Fibroblast of lung (primary cell): ENCODE data around the gene BAZ2A. TPM values are rescaled to one million over a fixed set of nuclear protein-coding genes. Genes with fewer than 3 reads are reported as not detected.

Experiments used
- DNase-seq, 2 donors: peaks; one replicate each; pipeline versions ENCODE4 v3.0.0 to v3.0.0-alpha.2; 2010; ENCODE audit warnings: low read depth in 2 of 2
- H2AFZ ChIP-seq: 2 replicates; pipeline ENCODE4 v1.5.1; 2012; ENCODE audit warnings: low read length, control low read depth, inconsistent platforms
- H3K27ac ChIP-seq: 2 replicates; pipeline ENCODE4 v1.5.1; 2011; ENCODE audit warnings: low read length, control low read depth; ENCODE audit not compliant: insufficient read depth
- H3K27me3 ChIP-seq: 2 replicates; pipeline ENCODE4 v1.5.1; 2011; ENCODE audit warnings: mild to moderate bottlenecking, low read length; ENCODE audit not compliant: control insufficient read depth, insufficient read depth
- H3K36me3 ChIP-seq: 2 replicates; pipeline ENCODE4 v1.5.1; 2011; ENCODE audit warnings: low read length; ENCODE audit not compliant: control insufficient read depth, insufficient read depth
- H3K4me1 ChIP-seq: 2 replicates; pipeline ENCODE4 v1.5.1; 2011; ENCODE audit warnings: low read length; ENCODE audit not compliant: control insufficient read depth, insufficient read depth; ENCODE audit errors: extremely low read depth
- H3K4me2 ChIP-seq: 2 replicates; pipeline ENCODE4 v1.5.1; 2011; ENCODE audit warnings: low read length, control low read depth; ENCODE audit not compliant: insufficient read depth; ENCODE audit errors: extremely low read depth
- H3K4me3 ChIP-seq, 4 experiments: fragments of 200-600 bp in 1 of 4; sonication (generic) in 1 of 4; replicated peaks in 1 of 4; 2 replicates each; pipeline ENCODE4 v1.5.1; 2011 to 2016; ENCODE audit warnings: low read length in 4 of 4, low read depth in 3 of 4, mild to moderate bottlenecking in 3 of 4, control low read depth in 2 of 4, inconsistent platforms in 1 of 4, mixed read lengths in 1 of 4; ENCODE audit not compliant: insufficient read depth in 1 of 4; ENCODE audit errors: control extremely low read depth in 1 of 4
- H3K79me2 ChIP-seq: 2 replicates; pipeline ENCODE4 v1.5.1; 2012; ENCODE audit warnings: mild to moderate bottlenecking, low read length, inconsistent platforms; ENCODE audit not compliant: control insufficient read depth, insufficient read depth
- H3K9ac ChIP-seq: 2 replicates; pipeline ENCODE4 v1.5.1; 2011; ENCODE audit warnings: mild to moderate bottlenecking, low read length, control low read depth; ENCODE audit not compliant: insufficient read depth
- H3K9me3 ChIP-seq: 2 replicates; pipeline ENCODE4 v1.5.1; 2012; ENCODE audit warnings: low read depth, low read length; ENCODE audit not compliant: control insufficient read depth, insufficient read depth
- H4K20me1 ChIP-seq: 2 replicates; pipeline ENCODE4 v1.5.1; 2011; ENCODE audit warnings: low read length; ENCODE audit not compliant: control insufficient read depth, insufficient read depth; ENCODE audit errors: extremely low read depth
- EZH2 ChIP-seq: IDR thresholded peaks from 2 replicates; pipeline ENCODE4 v1.5.1; 2012; ENCODE audit warnings: low read length, control low read depth, mild to moderate bottlenecking; ENCODE audit errors: missing control alignments
- polyA plus RNA-seq, 2 donors: library from polyadenylated mRNA; depleted of rRNA in 1 of 2; stranded (reverse) in 1 of 2; unstranded in 1 of 2; fragments of >200 nt; gene quantifications; 2 replicates each; pipeline ENCODE4 v1.2.1, GENCODE V29; 2011 to 2012; ENCODE audit warnings: missing spikeins in 1 of 2
- total RNA-seq: library from RNA; depleted of rRNA; stranded (reverse); fragments of >200 nt; gene quantifications from 2 replicates; pipeline ENCODE4 v1.2.1, GENCODE V29; 2014
- TF ChIP-seq, protein P1 (sequence below), 2 donors: IDR thresholded peaks in 1 of 2; conservative IDR thresholded peaks in 1 of 2; 1 replicate in 1 of 2; 2 replicates in 1 of 2; pipeline ENCODE4 v1.5.1; 2011 to 2012; ENCODE audit warnings: low read length in 2 of 2, control low read depth in 1 of 2, inconsistent platforms in 1 of 2, low read depth in 1 of 2, mild to moderate bottlenecking in 1 of 2

Gene BAZ2A
- total and polyA plus RNA-seq, 2 donors (not counting 1 experiment from before 2014, with no cell fraction given): 32.0 to 39.9 TPM

DNA sequence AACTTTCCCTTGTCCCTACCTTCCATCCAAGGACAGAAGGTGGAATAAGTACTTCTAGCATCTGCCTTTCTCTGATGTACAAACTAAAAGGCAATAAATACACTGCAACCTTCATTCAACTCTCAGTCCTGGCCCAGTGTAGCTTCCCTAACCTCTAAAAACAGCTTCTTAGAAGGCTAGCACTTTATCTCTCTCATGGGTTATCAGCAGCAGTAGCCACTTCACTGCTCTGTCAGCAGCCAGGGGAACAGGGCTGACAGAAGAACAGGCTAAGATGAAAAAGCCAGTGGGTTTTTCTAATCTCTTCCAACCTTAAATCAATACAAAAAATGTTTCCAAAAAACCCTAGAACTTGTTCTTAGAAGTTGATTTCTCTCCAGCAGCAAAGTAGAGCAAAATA lies 13.2 kb downstream of the BAZ2A start:
- Histone ChIP-seq H3K27me3 (no peaks in the 10 kb centered on the region), H3K4me1 (no peaks in the 10 kb centered on the region), H3K9ac (no peak overlapping the region), H3K4me3 (no peak overlapping the region), H4K20me1 (peaks cover 3% of the 10 kb centered on the region), H3K27ac (no peak overlapping the region), H3K79me2 (peaks cover 54% of the 10 kb centered on the region), H3K9me3 (no peaks in the 10 kb centered on the region), H3K36me3 (peaks cover 23% of the 10 kb centered on the region), H2AFZ (no peak overlapping the region), H3K4me2 (no peak overlapping the region)
- TF ChIP-seq EZH2: no peak
- TF ChIP-seq, protein P1, sequence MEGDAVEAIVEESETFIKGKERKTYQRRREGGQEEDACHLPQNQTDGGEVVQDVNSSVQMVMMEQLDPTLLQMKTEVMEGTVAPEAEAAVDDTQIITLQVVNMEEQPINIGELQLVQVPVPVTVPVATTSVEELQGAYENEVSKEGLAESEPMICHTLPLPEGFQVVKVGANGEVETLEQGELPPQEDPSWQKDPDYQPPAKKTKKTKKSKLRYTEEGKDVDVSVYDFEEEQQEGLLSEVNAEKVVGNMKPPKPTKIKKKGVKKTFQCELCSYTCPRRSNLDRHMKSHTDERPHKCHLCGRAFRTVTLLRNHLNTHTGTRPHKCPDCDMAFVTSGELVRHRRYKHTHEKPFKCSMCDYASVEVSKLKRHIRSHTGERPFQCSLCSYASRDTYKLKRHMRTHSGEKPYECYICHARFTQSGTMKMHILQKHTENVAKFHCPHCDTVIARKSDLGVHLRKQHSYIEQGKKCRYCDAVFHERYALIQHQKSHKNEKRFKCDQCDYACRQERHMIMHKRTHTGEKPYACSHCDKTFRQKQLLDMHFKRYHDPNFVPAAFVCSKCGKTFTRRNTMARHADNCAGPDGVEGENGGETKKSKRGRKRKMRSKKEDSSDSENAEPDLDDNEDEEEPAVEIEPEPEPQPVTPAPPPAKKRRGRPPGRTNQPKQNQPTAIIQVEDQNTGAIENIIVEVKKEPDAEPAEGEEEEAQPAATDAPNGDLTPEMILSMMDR (conservative IDR thresholded peaks at IDR 0.05 in 1 of 2, IDR thresholded peaks at IDR 0.05 in 1 of 2; ENCODE audit: low read depth in 1 of 2, low read length in 2 of 2): no peak
- DNase-seq: no peak

DNA sequence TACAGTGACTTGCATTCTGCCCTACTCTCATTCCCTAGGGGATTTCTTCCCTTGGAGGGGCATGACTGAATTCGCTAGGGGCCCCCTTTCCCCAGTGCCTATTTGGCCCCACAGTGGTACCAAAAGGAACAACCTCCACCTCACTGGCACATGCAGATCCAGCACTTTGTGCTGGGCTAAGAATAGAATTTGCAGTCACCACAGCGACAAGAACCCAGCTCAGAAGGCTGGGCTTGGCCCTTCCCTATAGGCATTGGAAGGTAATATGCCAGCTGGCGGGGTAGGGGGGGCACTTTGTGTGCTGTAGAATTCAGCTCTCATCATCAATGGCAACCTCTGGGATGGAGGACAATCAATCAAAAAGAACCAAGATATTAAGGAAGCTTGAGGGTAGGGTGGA lies 13.9 kb downstream of the BAZ2A start:
- peaks cover 3% of the 10 kb centered on the region for H4K20me1 ChIP-seq
- no peaks in the 10 kb centered on the region for H3K4me1 ChIP-seq
- DNase-seq: no peak
- no peaks in the 10 kb centered on the region for H3K9me3 ChIP-seq
- no peak overlapping the region for H3K9ac ChIP-seq
- H2AFZ ChIP-seq: no peak overlapping the region
- peaks cover 26% of the 10 kb centered on the region for H3K36me3 ChIP-seq
- no peak overlapping the region for H3K4me3 ChIP-seq
- H3K4me2 ChIP-seq: no peak overlapping the region
- peaks cover 47% of the 10 kb centered on the region for H3K79me2 ChIP-seq
- no peak for TF ChIP-seq EZH2
- TF ChIP-seq, protein P1 (conservative IDR thresholded peaks at IDR 0.05 in 1 of 2, IDR thresholded peaks at IDR 0.05 in 1 of 2; ENCODE audit: low read depth in 1 of 2, low read length in 2 of 2): no peak
- H3K27me3 ChIP-seq: no peaks in the 10 kb centered on the region
- no peak overlapping the region for H3K27ac ChIP-seq

DNA sequence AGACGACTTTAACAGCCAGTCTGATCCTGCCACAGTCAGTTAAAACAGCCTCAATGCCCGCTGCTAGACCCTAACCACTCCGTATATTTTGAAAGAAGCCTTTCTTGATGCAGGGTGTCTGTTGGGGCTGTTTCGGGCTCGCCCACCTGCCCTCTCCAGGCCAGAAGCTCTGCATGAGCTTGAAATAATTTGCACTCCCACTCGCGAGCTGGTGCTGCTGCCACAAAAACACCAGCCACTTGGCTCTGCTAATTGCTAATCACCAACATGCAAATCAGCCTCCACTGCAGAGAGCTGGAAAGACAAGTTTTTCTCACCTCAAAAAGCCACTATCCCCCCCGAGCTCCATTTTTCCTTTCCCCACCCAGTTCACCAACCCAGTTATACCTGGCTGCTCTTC lies 15.5 kb downstream of the BAZ2A start:
- TF ChIP-seq, protein P1 (conservative IDR thresholded peaks at IDR 0.05 in 1 of 2, IDR thresholded peaks at IDR 0.05 in 1 of 2; ENCODE audit: low read depth in 1 of 2, low read length in 2 of 2): no peak
- no peak for TF ChIP-seq EZH2
- Histone ChIP-seq H2AFZ (no peak overlapping the region), H3K79me2 (peaks cover 33% of the 10 kb centered on the region), H4K20me1 (peaks cover 3% of the 10 kb centered on the region), H3K9me3 (no peaks in the 10 kb centered on the region), H3K27me3 (no peaks in the 10 kb centered on the region), H3K4me2 (no peak overlapping the region), H3K36me3 (peaks cover 34% of the 10 kb centered on the region), H3K9ac (no peak overlapping the region), H3K4me1 (no peaks in the 10 kb centered on the region), H3K4me3 (no peak overlapping the region), H3K27ac (no peak overlapping the region)
- DNase-seq: no peak
